Measurements from ENCODE around the gene CDC42BPG. TPM values are rescaled to one million over a fixed set of nuclear protein-coding genes. Genes with fewer than 3 reads are reported as not detected.

Gene CDC42BPG
- total RNA-seq, 1 experiment from 2014 or later, result 26.5 TPM

GRCh38 chr11:64859542-64860414 is 15.3 kb upstream of the CDC42BPG start:
- intact Hi-C loops (cut with micrococcal nuclease; ENCODE audit: unreplicated experiment), result no loop called here
- Mint-ChIP-seq H3K4me3 (ENCODE audit: low read depth, unreplicated experiment) (no peak overlapping the region), H3K36me3 (ENCODE audit: insufficient read depth, unreplicated experiment) (peaks cover 39% of the 10 kb centered on the region), H3K27me3 (ENCODE audit: unreplicated experiment) (no peaks in the 10 kb centered on the region), H3K4me1 (ENCODE audit: low read depth, unreplicated experiment) (peaks cover 21% of the 10 kb centered on the region), H3K9me3 (ENCODE audit: low read depth, unreplicated experiment) (no peaks in the 10 kb centered on the region), H3K27ac (ENCODE audit: unreplicated experiment) (peak overlapping the region; percentile 4)
- CTCF ChIA-PET, result no interaction called here
- BruUV-seq (replicated peaks), result no TSS peak
- no peak for TF ChIP-seq CTCF (IDR thresholded peaks at IDR 0.05; ENCODE audit: unreplicated experiment)
- no peak for DNase-seq

GRCh38 chr11:64858467-64859263 is 14.2 kb upstream of the CDC42BPG start:
- CTCF ChIA-PET, result interaction anchor here (1.1 kb wide), 1 partner anchor 15 kb away, joined by 3 read pairs; no protein-coding TSS in a partner anchor
- no peaks in the 10 kb centered on the region for H3K9me3 Mint-ChIP-seq (ENCODE audit: low read depth, unreplicated experiment)
- no peaks in the 10 kb centered on the region for H3K27me3 Mint-ChIP-seq (ENCODE audit: unreplicated experiment)
- H3K4me1 Mint-ChIP-seq (ENCODE audit: low read depth, unreplicated experiment), result peaks cover 28% of the 10 kb centered on the region
- no peak overlapping the region for H3K4me3 Mint-ChIP-seq (ENCODE audit: low read depth, unreplicated experiment)
- H3K27ac Mint-ChIP-seq (ENCODE audit: unreplicated experiment), result no peak overlapping the region
- no TSS peak for BruUV-seq (replicated peaks)
- no peak for TF ChIP-seq CTCF (IDR thresholded peaks at IDR 0.05; ENCODE audit: unreplicated experiment)
- intact Hi-C loops (cut with micrococcal nuclease; ENCODE audit: unreplicated experiment), result no loop called here
- peaks cover 49% of the 10 kb centered on the region for H3K36me3 Mint-ChIP-seq (ENCODE audit: insufficient read depth, unreplicated experiment)
- DNase-seq, result no peak

GRCh38 chr11:64857485-64857884 is 13.0 kb upstream of the CDC42BPG start:
- H3K9me3 Mint-ChIP-seq (ENCODE audit: low read depth, unreplicated experiment), result no peaks in the 10 kb centered on the region
- no peak for DNase-seq
- peaks cover 39% of the 10 kb centered on the region for H3K4me1 Mint-ChIP-seq (ENCODE audit: low read depth, unreplicated experiment)
- TF ChIP-seq CTCF (IDR thresholded peaks at IDR 0.05; ENCODE audit: unreplicated experiment), result no peak
- no peak overlapping the region for H3K27ac Mint-ChIP-seq (ENCODE audit: unreplicated experiment)
- H3K36me3 Mint-ChIP-seq (ENCODE audit: insufficient read depth, unreplicated experiment), result peaks cover 61% of the 10 kb centered on the region
- intact Hi-C loops (cut with micrococcal nuclease; ENCODE audit: unreplicated experiment), result no loop called here
- H3K4me3 Mint-ChIP-seq (ENCODE audit: low read depth, unreplicated experiment), result no peak overlapping the region
- CTCF ChIA-PET, result interaction anchor here (0.7 to 1.1 kb wide), 5 partner anchors 9 to 157 kb away, joined by 3 to 7 read pairs (median 4); partner anchors contain the start of genes ARL2, BATF2 and EHD1
- H3K27me3 Mint-ChIP-seq (ENCODE audit: unreplicated experiment), result no peaks in the 10 kb centered on the region
- no TSS peak for BruUV-seq (replicated peaks)

- no TSS peak for BruUV-seq (replicated peaks)
Measured at GRCh38 chr11:64856382-64857227, 12.2 kb upstream of the CDC42BPG start.

More at GRCh38 chr11:64856382-64857227, 12.2 kb upstream of the CDC42BPG start:
- H3K4me3 Mint-ChIP-seq (ENCODE audit: low read depth, unreplicated experiment), result peak overlapping the region; percentile 47
- DNase-seq, result peak; percentile 91
- H3K27ac Mint-ChIP-seq (ENCODE audit: unreplicated experiment), result peak overlapping the region; percentile 84
- peaks cover 45% of the 10 kb centered on the region for H3K4me1 Mint-ChIP-seq (ENCODE audit: low read depth, unreplicated experiment)
- TF ChIP-seq CTCF (IDR thresholded peaks at IDR 0.05; ENCODE audit: unreplicated experiment), result no peak
- H3K36me3 Mint-ChIP-seq (ENCODE audit: insufficient read depth, unreplicated experiment), result peaks cover 68% of the 10 kb centered on the region
- no peaks in the 10 kb centered on the region for H3K9me3 Mint-ChIP-seq (ENCODE audit: low read depth, unreplicated experiment)
- no peaks in the 10 kb centered on the region for H3K27me3 Mint-ChIP-seq (ENCODE audit: unreplicated experiment)
- intact Hi-C loops (cut with micrococcal nuclease; ENCODE audit: unreplicated experiment), result no loop called here
- CTCF ChIA-PET, result interaction anchor here (0.5 to 2.1 kb wide), 9 partner anchors 9 to 157 kb away, joined by 3 to 15 read pairs (median 4); partner anchors contain the start of genes ARL2, BATF2 and EHD1
